T-helper 1 cell treated with Interleukin-12 subunit alpha and Interleukin-12 subunit beta and Interleukin-4 antibody, amounts not matched to agents 30 ng/mL and 1 ng/mL, for 36 hours (primary cell): ENCODE data around the gene SPATA20. TPM values are rescaled to one million over a fixed set of nuclear protein-coding genes. Genes with fewer than 3 reads are reported as not detected.

Source experiments
- intact Hi-C: fragments of 100-400 bp; cut with micrococcal nuclease; formaldehyde crosslinking; loops from one replicate; pipeline ENCODE4 v1.15.1; 2024
- total RNA-seq: library from RNA; stranded (reverse); gene quantifications from 2 replicates; pipeline ENCODE4 v1.2.3, GENCODE V29; 2022

Gene SPATA20
- 13.2 and 14.4 TPM in 2 replicates for total RNA-seq

- intact Hi-C loops, result loop anchor here (1.0 to 10.0 kb wide), 11 partner anchors 13 to 708 kb away; partner anchors contain the start of genes CACNA1G and NME1
Observed at GRCh38 chr17:50547035-50547735, at the start of gene SPATA20. TSS of gene SPATA20 (plus strand) at chr17:50547174. CDS start at chr17:50547209, 35 bp downstream.

GRCh38 chr17:50498021-50498874, 48.7 kb upstream of the SPATA20 start:
- intact Hi-C loops, result no loop called here

- intact Hi-C loops, result no loop called here
Observed at GRCh38 chr17:50499270-50499669, 47.7 kb upstream of the SPATA20 start.

- intact Hi-C loops, result no loop called here
Observed at GRCh38 chr17:50499721-50500120, 47.3 kb upstream of the SPATA20 start.

- intact Hi-C loops, result no loop called here
Observed at GRCh38 chr17:50501054-50501453, 45.9 kb upstream of the SPATA20 start.

- intact Hi-C loops, result no loop called here
Observed at GRCh38 chr17:50502301-50502990, 44.5 kb upstream of the SPATA20 start.

GRCh38 chr17:50505591-50506130, 41.3 kb upstream of the SPATA20 start:
- intact Hi-C loops, result no loop called here

- intact Hi-C loops, result no loop called here
Observed at GRCh38 chr17:50506298-50506697, 40.7 kb upstream of the SPATA20 start.

- intact Hi-C loops, result loop anchor here (1.0 kb wide), 1 partner anchor 51 kb away; no protein-coding TSS in a partner anchor
Observed at GRCh38 chr17:50507871-50508572, 39.0 kb upstream of the SPATA20 start, which contains the start of gene MYCBPAP. TSS of gene MYCBPAP (plus strand) at chr17:50508439. CDS start at chr17:50508675, 236 bp downstream.

GRCh38 chr17:50508573-50509460, 38.2 kb upstream of the SPATA20 start:
- intact Hi-C loops, result loop anchor here (1.0 kb wide), 1 partner anchor 50 kb away; no protein-coding TSS in a partner anchor

GRCh38 chr17:50511058-50511457, 35.9 kb upstream of the SPATA20 start:
- intact Hi-C loops, result loop anchor here (1.0 kb wide), 5 partner anchors 31 to 197 kb away; partner anchors contain the start of genes LRRC59 and SPATA20

- intact Hi-C loops, result no loop called here
Observed at GRCh38 chr17:50513495-50513894, 33.5 kb upstream of the SPATA20 start.

- intact Hi-C loops, result no loop called here
Observed at GRCh38 chr17:50514388-50514787, 32.6 kb upstream of the SPATA20 start.

- intact Hi-C loops, result no loop called here
Observed at GRCh38 chr17:50514936-50515702, 31.9 kb upstream of the SPATA20 start.

GRCh38 chr17:50517011-50517410, 30.0 kb upstream of the SPATA20 start:
- intact Hi-C loops, result no loop called here

GRCh38 chr17:50517504-50518383, 29.2 kb upstream of the SPATA20 start:
- intact Hi-C loops, result no loop called here

- intact Hi-C loops, result no loop called here
Observed at GRCh38 chr17:50518384-50519023, 28.5 kb upstream of the SPATA20 start.
